Neural progenitor cell (in vitro differentiated cells): ENCODE measurements around the gene BCAS3. TPM values are rescaled to one million over a fixed set of nuclear protein-coding genes. Genes with fewer than 3 reads are reported as not detected.

Experiments
- DNase-seq: peaks from one replicate; pipeline ENCODE4 v3.0.0-alpha.2; 2016; ENCODE audit warnings: low spot score
- H2AFZ ChIP-seq: fragments of 200-600 bp; sonication (generic); replicated peaks from 2 replicates; pipeline ENCODE4 v1.6.1; 2016; ENCODE audit warnings: antibody characterized with exemption
- H3F3A ChIP-seq: fragments of 200-600 bp; sonication (generic); 2 replicates; pipeline ENCODE4 v1.6.1; 2016; ENCODE audit warnings: antibody characterized with exemption, low read depth
- H3K27ac ChIP-seq: fragments of 200-600 bp; sonication (generic); 2 replicates; pipeline ENCODE4 v1.5.1; 2016; ENCODE audit warnings: mild to moderate bottlenecking
- H3K27me3 ChIP-seq: fragments of 200-600 bp; sonication (generic); 2 replicates; pipeline ENCODE4 v1.6.1; 2016; ENCODE audit warnings: mild to moderate bottlenecking, moderate library complexity
- H3K36me3 ChIP-seq: fragments of 200-600 bp; sonication (generic); 2 replicates; pipeline ENCODE4 v1.5.1; 2016
- H3K4me1 ChIP-seq: fragments of 200-600 bp; sonication (generic); 2 replicates; pipeline ENCODE4 v1.6.1; 2016; ENCODE audit warnings: mixed run types
- H3K4me2 ChIP-seq: fragments of 200-600 bp; sonication (generic); 2 replicates; pipeline ENCODE4 v1.6.1; 2016
- H3K4me3 ChIP-seq: fragments of 200-600 bp; sonication (generic); 2 replicates; pipeline ENCODE4 v1.5.1; 2016
- H3K79me2 ChIP-seq: fragments of 200-600 bp; sonication (generic); 2 replicates; pipeline ENCODE4 v1.6.1; 2016; ENCODE audit warnings: low read depth
- H3K9ac ChIP-seq: fragments of 200-600 bp; sonication (generic); 2 replicates; pipeline ENCODE4 v1.6.1; 2016
- H3K9me3 ChIP-seq: fragments of 200-600 bp; sonication (generic); 2 replicates; pipeline ENCODE4 v1.5.1; 2016; ENCODE audit warnings: low read depth
- H4K20me1 ChIP-seq: fragments of 200-600 bp; sonication (generic); 2 replicates; pipeline ENCODE4 v1.6.1; 2016; ENCODE audit warnings: low read depth
- H3K27ac Mint-ChIP-seq: 3 replicates; pipeline ENCODE4 v1.8.0; 2021; ENCODE audit warnings: mixed read lengths
- H3K27me3 Mint-ChIP-seq: 2 replicates; pipeline ENCODE4 v1.8.0; 2022; ENCODE audit warnings: low read depth, mild to moderate bottlenecking, inconsistent platforms, moderate library complexity, mixed read lengths; ENCODE audit not compliant: insufficient read depth
- H3K36me3 Mint-ChIP-seq: 3 replicates; pipeline ENCODE4 v1.8.0; 2021; ENCODE audit warnings: mixed read lengths
- H3K4me1 Mint-ChIP-seq: 3 replicates; pipeline ENCODE4 v1.8.0; 2021; ENCODE audit warnings: mixed read lengths
- H3K4me3 Mint-ChIP-seq: 3 replicates; pipeline ENCODE4 v1.8.0; 2021; ENCODE audit warnings: mild to moderate bottlenecking, moderate library complexity, mixed read lengths
- H3K9me3 Mint-ChIP-seq: 3 replicates; pipeline ENCODE4 v1.8.0; 2020; ENCODE audit warnings: mixed read lengths
- EZH2 ChIP-seq: fragments of 200-600 bp; sonication (generic); IDR thresholded peaks from 2 replicates; pipeline ENCODE4 v1.6.1; 2017; ENCODE audit warnings: antibody characterized with exemption, mild to moderate bottlenecking, moderate library complexity
- EZH2phosphoT487 ChIP-seq: fragments of 200-600 bp; sonication (generic); IDR thresholded peaks from 2 replicates; pipeline ENCODE4 v1.6.1; 2017; ENCODE audit warnings: antibody characterized with exemption
- total RNA-seq: library from RNA; depleted of rRNA; stranded (reverse); fragments of >200 nt; gene quantifications from 2 replicates; pipeline ENCODE4 v1.2.3, GENCODE V29; 2015; ENCODE audit warnings: low replicate concordance
- TF ChIP-seq, protein P1 (sequence below): fragments of 200-600 bp; sonication (generic); IDR thresholded peaks from 2 replicates; pipeline ENCODE4 v1.5.1; 2017; ENCODE audit warnings: antibody characterized with exemption, mild to moderate bottlenecking

BCAS3 gene
- total RNA-seq, 1 donor from 2014 or later: 60.9 TPM

- no peaks in the 10 kb centered on the region for H3K27me3 ChIP-seq
- Mint-ChIP-seq H3K27me3 (no peaks in the 10 kb centered on the region), H3K9me3 (no peaks in the 10 kb centered on the region), H3K36me3 (no peaks in the 10 kb centered on the region), H3K4me3 (no peak overlapping the region), H3K27ac (no peak overlapping the region), H3K4me1 (peaks cover 37% of the 10 kb centered on the region)
- no peak overlapping the region for H3K4me2 ChIP-seq
- no peak for DNase-seq
- TF ChIP-seq, protein P1, sequence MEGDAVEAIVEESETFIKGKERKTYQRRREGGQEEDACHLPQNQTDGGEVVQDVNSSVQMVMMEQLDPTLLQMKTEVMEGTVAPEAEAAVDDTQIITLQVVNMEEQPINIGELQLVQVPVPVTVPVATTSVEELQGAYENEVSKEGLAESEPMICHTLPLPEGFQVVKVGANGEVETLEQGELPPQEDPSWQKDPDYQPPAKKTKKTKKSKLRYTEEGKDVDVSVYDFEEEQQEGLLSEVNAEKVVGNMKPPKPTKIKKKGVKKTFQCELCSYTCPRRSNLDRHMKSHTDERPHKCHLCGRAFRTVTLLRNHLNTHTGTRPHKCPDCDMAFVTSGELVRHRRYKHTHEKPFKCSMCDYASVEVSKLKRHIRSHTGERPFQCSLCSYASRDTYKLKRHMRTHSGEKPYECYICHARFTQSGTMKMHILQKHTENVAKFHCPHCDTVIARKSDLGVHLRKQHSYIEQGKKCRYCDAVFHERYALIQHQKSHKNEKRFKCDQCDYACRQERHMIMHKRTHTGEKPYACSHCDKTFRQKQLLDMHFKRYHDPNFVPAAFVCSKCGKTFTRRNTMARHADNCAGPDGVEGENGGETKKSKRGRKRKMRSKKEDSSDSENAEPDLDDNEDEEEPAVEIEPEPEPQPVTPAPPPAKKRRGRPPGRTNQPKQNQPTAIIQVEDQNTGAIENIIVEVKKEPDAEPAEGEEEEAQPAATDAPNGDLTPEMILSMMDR: no peak
- TF ChIP-seq EZH2: no peak
- no peak for TF ChIP-seq EZH2phosphoT487
- H2AFZ ChIP-seq: no peak overlapping the region
- peaks cover 23% of the 10 kb centered on the region for H3K4me1 ChIP-seq
- no peaks in the 10 kb centered on the region for H3K79me2 ChIP-seq
- H3K9me3 ChIP-seq: no peaks in the 10 kb centered on the region
- peaks cover 27% of the 10 kb centered on the region for H3F3A ChIP-seq
- H3K36me3 ChIP-seq: no peaks in the 10 kb centered on the region
- H3K4me3 ChIP-seq: no peak overlapping the region
- H3K9ac ChIP-seq: no peak overlapping the region
- no peaks in the 10 kb centered on the region for H4K20me1 ChIP-seq
- no peak overlapping the region for H3K27ac ChIP-seq
Observed at GRCh38 chr17:61204456-61204855, 526.8 kb downstream of the BCAS3 start.

DNA sequence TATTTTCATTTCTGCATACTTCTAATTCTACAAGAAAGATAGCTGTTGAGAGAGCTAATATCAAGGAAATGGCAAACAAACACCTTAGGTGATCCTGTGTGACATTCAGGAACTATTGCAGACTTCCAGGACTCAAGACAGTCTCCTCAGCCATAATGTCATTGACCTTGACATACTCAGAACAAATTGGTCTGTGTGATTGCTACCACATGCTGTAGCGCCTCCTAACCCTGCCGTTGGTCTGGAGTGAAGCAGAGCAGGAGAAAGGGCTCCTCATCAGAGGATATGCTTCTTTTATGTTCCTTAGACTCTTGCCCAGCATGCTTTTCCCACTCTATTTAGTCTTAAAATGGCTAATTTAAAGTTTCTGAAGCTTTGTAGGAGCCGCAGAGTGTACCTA, 527.8 kb downstream of the BCAS3 start:
- Histone ChIP-seq H3K4me3 (no peak overlapping the region), H3K9me3 (no peaks in the 10 kb centered on the region), H3K4me2 (no peak overlapping the region), H3K27ac (no peak overlapping the region), H3K27me3 (no peaks in the 10 kb centered on the region), H3K4me1 (peaks cover 33% of the 10 kb centered on the region), H2AFZ (no peak overlapping the region), H3F3A (peaks cover 33% of the 10 kb centered on the region), H3K36me3 (no peaks in the 10 kb centered on the region), H3K79me2 (no peaks in the 10 kb centered on the region), H3K9ac (no peak overlapping the region), H4K20me1 (no peaks in the 10 kb centered on the region)
- no peaks in the 10 kb centered on the region for H3K27me3 Mint-ChIP-seq
- no peak overlapping the region for H3K4me3 Mint-ChIP-seq
- no peak for TF ChIP-seq EZH2
- TF ChIP-seq EZH2phosphoT487: no peak
- TF ChIP-seq, protein P1: no peak
- H3K36me3 Mint-ChIP-seq: no peaks in the 10 kb centered on the region
- H3K27ac Mint-ChIP-seq: no peak overlapping the region
- DNase-seq: no peak
- no peaks in the 10 kb centered on the region for H3K9me3 Mint-ChIP-seq
- peaks cover 42% of the 10 kb centered on the region for H3K4me1 Mint-ChIP-seq

GRCh38 chr17:61205931-61206330, 528.3 kb downstream of the BCAS3 start:
- no peaks in the 10 kb centered on the region for H3K27me3 ChIP-seq
- no peak overlapping the region for H2AFZ ChIP-seq
- H3K27ac Mint-ChIP-seq: no peak overlapping the region
- peaks cover 47% of the 10 kb centered on the region for H3K4me1 Mint-ChIP-seq
- DNase-seq: no peak
- H3K4me1 ChIP-seq: peaks cover 38% of the 10 kb centered on the region
- H3K9me3 Mint-ChIP-seq: no peaks in the 10 kb centered on the region
- H3K79me2 ChIP-seq: no peaks in the 10 kb centered on the region
- H3K27ac ChIP-seq: no peak overlapping the region
- H3K4me3 Mint-ChIP-seq: no peak overlapping the region
- no peak overlapping the region for H3K9ac ChIP-seq
- H3K27me3 Mint-ChIP-seq: no peaks in the 10 kb centered on the region
- H4K20me1 ChIP-seq: no peaks in the 10 kb centered on the region
- no peak overlapping the region for H3K4me3 ChIP-seq
- H3K9me3 ChIP-seq: no peaks in the 10 kb centered on the region
- no peaks in the 10 kb centered on the region for H3K36me3 Mint-ChIP-seq
- H3K36me3 ChIP-seq: no peaks in the 10 kb centered on the region
- no peak overlapping the region for H3K4me2 ChIP-seq
- TF ChIP-seq EZH2 (no peak), EZH2phosphoT487 (no peak)
- TF ChIP-seq, protein P1: no peak
- peaks cover 38% of the 10 kb centered on the region for H3F3A ChIP-seq
